GM18909 (cell line): Measurements from ENCODE around the gene SNX5.

Experiments
- ATAC-seq: cut with Tn5 transposase; IDR thresholded peaks from one replicate; pipeline ENCODE4 v1.9.1; 2021; ENCODE audit warnings: mild to moderate bottlenecking; ENCODE audit not compliant: unreplicated experiment, poor library complexity

SNX5 gene

DNA sequence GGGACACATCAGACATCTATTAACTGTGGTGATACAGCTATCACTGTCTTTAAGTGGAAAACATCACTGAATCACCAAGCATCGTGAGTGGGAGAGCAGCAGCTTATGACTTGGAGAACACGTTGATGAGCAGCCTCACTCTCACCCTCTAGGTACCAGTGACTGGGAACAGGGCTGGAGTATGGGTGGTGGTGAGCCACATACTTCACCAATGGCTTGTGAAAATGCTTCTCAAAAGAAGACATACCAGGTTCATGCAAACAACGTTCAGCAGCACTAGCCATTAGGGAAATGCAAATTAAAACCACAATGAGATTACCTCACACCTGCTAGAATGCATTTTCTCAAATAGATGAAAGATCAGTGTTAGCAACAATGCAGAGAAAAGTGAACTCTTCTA is 25.3 kb downstream of the SNX5 start:
- peak; percentile 67 for ATAC-seq

DNA sequence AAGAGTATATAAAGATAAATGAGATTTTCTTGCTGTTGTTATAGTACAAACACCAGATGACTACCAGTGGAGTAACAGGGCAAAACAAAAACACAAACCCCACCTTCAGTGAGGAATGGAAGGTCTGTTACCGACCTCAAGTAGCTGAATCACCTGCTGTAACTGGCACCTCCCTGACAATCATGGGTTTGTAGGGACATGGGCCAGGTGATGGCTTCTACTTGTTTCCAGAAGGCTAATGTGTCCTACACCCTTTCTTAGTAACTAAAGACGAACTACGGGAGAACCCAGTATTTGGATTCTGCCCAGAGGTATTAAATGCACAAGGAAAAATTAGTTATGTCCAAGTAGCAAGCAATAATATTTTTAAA is 26.8 kb downstream of the SNX5 start:
- ATAC-seq = no peak

DNA sequence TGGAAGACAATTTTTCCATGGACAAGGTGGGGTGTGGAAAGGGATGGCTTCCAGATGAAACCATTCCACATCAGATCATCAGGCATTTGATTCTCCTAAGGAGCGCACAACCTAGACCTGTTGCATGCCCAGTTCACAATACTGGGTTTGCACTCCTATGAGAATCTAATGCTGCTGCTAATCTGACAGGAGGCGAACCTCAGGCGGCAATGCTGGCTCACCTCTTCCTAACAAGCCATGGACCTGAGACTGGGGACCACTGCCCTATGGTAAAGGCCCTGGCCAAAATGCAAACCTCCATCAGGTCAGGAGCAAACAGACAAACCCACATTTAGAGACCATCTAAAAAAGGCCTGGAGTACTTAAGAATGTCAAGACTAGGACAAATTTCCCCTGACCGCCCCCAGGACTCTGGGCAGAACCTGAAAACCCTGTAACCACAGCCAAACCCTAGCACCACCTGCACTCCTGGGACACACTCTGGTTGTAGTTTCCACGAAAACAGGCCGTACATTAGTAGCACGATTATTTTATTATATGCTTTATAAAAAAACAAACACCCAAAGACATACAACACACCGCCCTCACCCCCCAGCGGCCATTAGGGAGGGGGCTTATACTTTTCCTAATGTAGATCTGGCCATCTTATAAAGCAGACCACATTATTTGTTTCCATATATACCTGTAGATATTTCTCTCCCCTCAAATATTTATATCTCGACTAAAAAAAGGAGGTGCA is 27.3 kb downstream of the SNX5 start:
- no peak for ATAC-seq

GRCh38 chr20:17940224-17940971 is 28.2 kb downstream of the SNX5 start:
- ATAC-seq = no peak

GRCh38 chr20:17939622-17940223 is 28.9 kb downstream of the SNX5 start:
- ATAC-seq = no peak

DNA sequence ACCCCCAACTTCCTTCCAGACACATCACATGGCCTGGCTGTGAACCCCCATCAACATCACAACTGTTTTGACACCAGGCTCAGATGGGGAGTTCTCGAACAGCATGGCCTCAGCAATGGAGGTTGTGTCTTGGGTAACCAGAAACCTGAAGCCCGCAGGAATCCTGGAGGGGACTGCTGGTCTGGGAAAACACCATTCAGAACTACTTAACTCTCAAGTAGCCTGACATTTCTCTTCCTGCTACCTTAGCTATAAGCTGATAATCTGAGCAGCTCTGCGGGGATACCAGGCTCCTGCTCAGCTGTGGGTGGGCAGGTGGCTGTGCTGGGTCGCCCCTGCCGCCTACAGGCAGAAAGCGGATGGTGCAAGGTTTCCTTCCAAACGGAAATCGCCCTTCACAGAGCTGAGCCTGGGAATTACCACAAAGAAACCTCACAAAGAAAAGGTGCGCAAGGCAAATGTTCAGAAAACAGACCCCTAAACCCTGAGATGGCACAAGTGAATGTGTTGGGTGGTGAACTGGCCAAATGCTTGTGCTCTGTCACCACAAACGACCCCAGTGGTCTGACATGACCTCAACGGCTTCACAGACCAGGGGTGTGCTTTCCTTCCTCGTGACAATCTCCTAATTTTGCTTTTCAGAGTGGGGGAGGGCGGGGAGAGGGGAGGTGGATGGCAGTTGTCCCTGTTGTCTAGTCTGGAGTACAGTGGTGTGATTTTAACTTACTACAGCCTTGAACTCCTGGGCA is 29.5 kb downstream of the SNX5 start:
- ATAC-seq = peak; percentile 83

- ATAC-seq = no peak
Measured at GRCh38 chr20:17936761-17937732, 31.5 kb downstream of the SNX5 start.

DNA sequence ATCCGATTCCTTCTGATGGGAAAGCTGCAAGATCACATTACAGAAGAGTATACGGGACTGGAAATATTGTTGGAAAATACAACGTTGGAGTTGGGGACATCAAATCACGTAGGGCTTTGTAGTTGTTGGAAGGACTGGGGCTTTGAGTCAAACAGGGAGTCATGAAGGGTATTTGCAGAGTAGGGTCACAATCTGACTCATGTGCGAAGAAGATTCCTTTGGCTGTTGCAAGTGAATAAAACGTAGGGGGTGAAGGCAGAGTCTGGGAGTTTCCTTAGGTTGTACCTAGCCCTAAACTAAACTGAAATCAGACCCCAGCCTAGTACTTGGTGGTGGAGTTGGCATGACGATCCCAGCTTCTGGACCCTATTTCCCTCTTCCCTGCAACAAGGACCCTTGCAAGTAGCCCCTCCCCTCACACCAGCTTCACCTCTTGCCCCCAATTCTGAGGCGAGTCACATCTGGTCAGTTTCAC is 32.3 kb downstream of the SNX5 start:
- no peak for ATAC-seq

- no peak for ATAC-seq
Measured at GRCh38 chr20:17935761-17936160, 32.8 kb downstream of the SNX5 start.

- no peak for ATAC-seq
Measured at GRCh38 chr20:17935186-17935585, 33.4 kb downstream of the SNX5 start.

- no peak for ATAC-seq
Measured at GRCh38 chr20:17934141-17934862, 34.3 kb downstream of the SNX5 start.

- ATAC-seq = no peak
Measured at GRCh38 chr20:17933711-17934110, 34.9 kb downstream of the SNX5 start.

DNA sequence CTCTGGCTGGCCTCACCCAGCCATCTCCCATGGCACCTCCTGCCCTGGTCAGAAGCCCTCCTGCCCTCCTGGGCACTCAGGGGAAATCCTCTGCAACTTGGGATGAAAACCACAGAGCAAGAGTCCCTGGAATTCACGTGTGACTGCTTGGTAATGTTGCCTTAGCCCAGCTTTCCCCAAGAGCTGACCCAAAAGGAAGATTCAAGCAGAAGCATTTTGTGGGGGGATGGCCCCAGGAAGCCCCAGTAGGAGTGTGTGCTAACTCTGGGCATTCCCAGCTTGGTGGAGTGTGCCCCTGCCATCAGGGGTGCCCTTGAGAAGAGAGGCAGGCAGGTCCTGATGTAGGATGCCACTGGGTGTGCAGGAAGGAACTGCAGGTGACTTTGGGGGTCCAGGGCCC is 35.5 kb downstream of the SNX5 start:
- ATAC-seq = no peak

DNA sequence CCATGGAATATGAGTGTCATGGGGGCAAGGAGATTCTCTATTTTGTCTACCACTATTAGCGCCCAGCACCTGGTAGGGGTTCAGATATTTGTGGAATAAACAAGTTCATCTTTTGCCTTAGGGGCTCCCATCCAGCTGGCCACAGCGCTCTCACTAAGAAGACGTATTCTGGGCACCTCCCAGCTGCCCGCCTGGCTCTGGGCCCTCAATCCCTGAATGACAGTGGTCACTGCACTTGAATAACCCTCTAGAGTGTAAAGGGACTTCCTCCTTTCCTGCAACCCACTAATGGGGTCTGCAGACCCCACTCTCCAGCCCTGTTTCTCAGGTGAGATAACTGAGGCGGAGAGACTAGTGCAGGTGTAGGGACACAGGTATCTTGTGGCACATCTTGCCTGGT is 36.2 kb downstream of the SNX5 start:
- ATAC-seq = no peak

- no peak for ATAC-seq
Measured at GRCh38 chr20:17931513-17931912, 37.1 kb downstream of the SNX5 start.

DNA sequence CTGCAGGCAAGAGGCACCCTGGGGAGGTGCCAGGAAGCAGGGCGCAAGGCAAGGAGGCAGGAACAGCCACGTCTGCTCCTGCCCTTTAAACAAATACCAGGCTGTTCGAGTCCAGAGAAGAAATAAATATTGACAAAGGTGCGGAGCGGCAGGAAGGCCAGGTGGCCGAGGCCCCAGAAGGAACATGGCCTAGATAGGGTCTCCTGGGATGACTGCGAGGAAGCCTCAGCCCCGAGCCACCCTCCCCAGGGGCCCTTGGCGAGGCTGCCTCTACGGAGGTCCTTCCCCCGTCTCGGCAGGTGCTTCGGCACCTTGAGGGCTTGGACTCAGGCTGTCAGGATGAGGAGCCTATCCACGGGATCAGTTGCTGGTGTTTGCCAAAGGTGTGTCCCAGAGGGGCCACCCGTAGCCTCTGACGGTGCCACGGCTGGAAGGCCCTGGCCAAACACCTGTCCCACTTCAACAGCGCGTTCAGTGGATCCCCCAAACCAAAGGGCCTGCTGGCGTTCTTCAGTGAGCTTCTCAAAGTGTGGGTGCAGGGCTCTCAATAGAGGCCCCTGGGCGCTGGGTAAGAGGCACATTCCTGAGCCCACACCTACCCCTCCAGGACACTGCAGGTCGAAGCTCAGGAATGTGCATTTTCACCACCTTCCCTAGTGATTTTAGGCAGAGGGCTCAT is 39.8 kb downstream of the SNX5 start:
- no peak for ATAC-seq

DNA sequence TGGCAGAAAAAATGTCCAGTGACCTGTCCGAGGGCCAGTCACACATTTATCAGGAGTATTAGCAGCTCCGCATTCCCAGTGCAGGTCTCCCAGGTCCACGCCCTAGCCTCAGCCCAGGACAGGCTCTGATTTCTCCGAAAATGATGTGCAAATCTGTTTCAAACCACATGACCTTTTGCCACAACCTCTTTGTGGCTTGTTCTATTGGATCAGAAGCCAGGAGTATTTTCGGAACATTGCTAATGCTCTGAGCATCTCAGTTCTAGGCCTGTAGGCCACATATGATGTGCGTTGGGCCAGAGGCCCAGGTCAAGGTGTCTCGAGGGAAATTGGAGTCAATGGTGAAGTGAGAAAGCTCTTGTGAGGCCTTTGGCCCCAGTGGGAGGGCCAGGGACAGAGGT is 40.4 kb downstream of the SNX5 start:
- no peak for ATAC-seq

DNA sequence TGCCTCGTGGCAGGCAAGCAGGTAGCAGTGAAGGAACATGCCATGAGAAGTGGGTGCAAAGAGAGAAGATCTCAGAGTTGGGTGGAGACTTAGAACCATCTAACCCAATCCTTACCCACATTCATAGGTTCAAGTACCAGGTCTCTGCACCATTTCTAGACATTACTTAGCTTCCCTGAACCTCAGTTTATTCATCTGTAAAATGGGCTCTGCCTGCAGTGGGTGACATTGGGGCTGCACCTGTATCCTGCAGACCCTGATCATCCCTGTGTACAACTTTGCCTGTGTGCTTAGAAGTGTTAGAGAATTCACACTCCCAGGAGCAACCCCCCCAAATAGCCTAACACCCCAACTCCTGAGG is 42.7 kb downstream of the SNX5 start:
- ATAC-seq = no peak
